WTC11 (cell line): Measurements from ENCODE around the gene BORCS8. TPM values are rescaled to one million over a fixed set of nuclear protein-coding genes. Genes with fewer than 3 reads are reported as not detected.
"Not testable (repeated sequence)": the region's sequence is repeated elsewhere in the genome, so short reads cannot be mapped to it uniquely, and the experiment has no call there.

Experiments used
- ATAC-seq: fragments of 200-7000 bp; cut with Tn5 transposase; 2 replicates; pipeline ENCODE4 v1.10.0; 2021; ENCODE audit warnings: mild to moderate bottlenecking, moderate library complexity
- CTCF ChIA-PET: fragments of 300-600 bp; sonication (Branson Sonifier 250); formaldehyde crosslinking; loops from one replicate; lab custom pipeline; 2021; ENCODE audit warnings: antibody characterized with exemption; lab: Charles Lee
- POLR2A ChIA-PET: fragments of 350-600 bp; sonication (Branson Sonifier 250); formaldehyde crosslinking; loops from one replicate; lab custom pipeline; 2021; ENCODE audit warnings: antibody characterized with exemption; lab: Charles Lee
- DNase-seq: peaks from one replicate; pipeline ENCODE4 v3.0.0; 2021; ENCODE audit warnings: low spot score
- H3K27ac Mint-ChIP-seq: 2 replicates; pipeline ENCODE4 v1.8.0; 2021; ENCODE audit warnings: mixed read lengths
- H3K27me3 Mint-ChIP-seq: 2 replicates; pipeline ENCODE4 v1.8.0; 2021; ENCODE audit warnings: low read depth, mild to moderate bottlenecking, moderate library complexity, mixed read lengths
- H3K36me3 Mint-ChIP-seq: 2 replicates; pipeline ENCODE4 v1.8.0; 2021; ENCODE audit warnings: mixed read lengths
- H3K4me1 Mint-ChIP-seq: 2 replicates; pipeline ENCODE4 v1.8.0; 2022; ENCODE audit warnings: mixed read lengths
- H3K4me3 Mint-ChIP-seq: 2 replicates; pipeline ENCODE4 v1.8.0; 2021; ENCODE audit warnings: mild to moderate bottlenecking, moderate library complexity, mixed read lengths
- H3K9me3 Mint-ChIP-seq: 2 replicates; pipeline ENCODE4 v1.8.0; 2021; ENCODE audit warnings: mixed read lengths
- CREM ChIP-seq: sonication (generic); formaldehyde crosslinking; IDR thresholded peaks from 2 replicates; pipeline ENCODE4 v1.8.1; 2022; ENCODE audit warnings: mild to moderate bottlenecking, missing genetic modification reagents, moderate library complexity
- ELF4 ChIP-seq: sonication (generic); formaldehyde crosslinking; IDR thresholded peaks from 2 replicates; pipeline ENCODE4 v1.8.1; 2022; ENCODE audit warnings: low read depth, mild to moderate bottlenecking, moderate library complexity, missing genetic modification reagents
- EMX1 ChIP-seq: fragments of 250-450 bp; sonication (Bioruptor Pico); IDR thresholded peaks from 2 replicates; pipeline ENCODE4 v1.8.0; 2021; ENCODE audit warnings: mild to moderate bottlenecking
- ESRRA ChIP-seq: sonication (generic); formaldehyde crosslinking; IDR thresholded peaks from 2 replicates; pipeline ENCODE4 v1.8.1; 2022; ENCODE audit warnings: mild to moderate bottlenecking, missing genetic modification reagents, borderline replicate concordance
- OVOL2 ChIP-seq: fragments of 250-450 bp; sonication (Bioruptor Pico); IDR thresholded peaks from 2 replicates; pipeline ENCODE4 v1.9.0; 2021; ENCODE audit warnings: mild to moderate bottlenecking, borderline replicate concordance
- SP1 ChIP-seq: sonication (generic); formaldehyde crosslinking; conservative IDR thresholded peaks from 2 replicates; pipeline ENCODE4 v1.8.1; 2022; ENCODE audit warnings: missing genetic modification reagents
- TP53 ChIP-seq: sonication (generic); formaldehyde crosslinking; IDR thresholded peaks from 2 replicates; pipeline ENCODE4 v1.8.1; 2023; ENCODE audit warnings: mild to moderate bottlenecking, missing genetic modification reagents
- ZNF317 ChIP-seq: sonication (generic); formaldehyde crosslinking; IDR thresholded peaks from 2 replicates; pipeline ENCODE4 v1.8.1; 2023; ENCODE audit warnings: low read depth, mild to moderate bottlenecking, moderate library complexity, missing genetic modification reagents, borderline replicate concordance
- ZNF671 ChIP-seq: fragments of 250-450 bp; sonication (Bioruptor Pico); IDR thresholded peaks from 2 replicates; pipeline ENCODE4 v1.8.0; 2021; ENCODE audit warnings: mild to moderate bottlenecking
- total RNA-seq: library from RNA; stranded (reverse); gene quantifications from 3 replicates; pipeline ENCODE4 v1.2.3, GENCODE V29; 2021
- TF ChIP-seq, protein P1 (sequence below): sonication (generic); formaldehyde crosslinking; conservative IDR thresholded peaks from 2 replicates; pipeline ENCODE4 v1.8.1; 2023; ENCODE audit warnings: mild to moderate bottlenecking, low read depth, missing genetic modification reagents, moderate library complexity
- TF ChIP-seq, protein P2 (sequence below): sonication (generic); formaldehyde crosslinking; IDR thresholded peaks from 2 replicates; pipeline ENCODE4 v1.8.0; 2022; ENCODE audit warnings: missing genetic modification reagents
- TF ChIP-seq, protein P3 (sequence below): sonication (generic); formaldehyde crosslinking; IDR thresholded peaks from 2 replicates; pipeline ENCODE4 v1.8.1; 2023; ENCODE audit warnings: mild to moderate bottlenecking, missing genetic modification reagents
- TF ChIP-seq, protein P4 (sequence below): sonication (generic); formaldehyde crosslinking; IDR thresholded peaks from 2 replicates; pipeline ENCODE4 v1.8.1; 2022; ENCODE audit warnings: mild to moderate bottlenecking, missing genetic modification reagents, moderate library complexity, borderline replicate concordance
- TF ChIP-seq, protein P5 (sequence below): sonication (generic); formaldehyde crosslinking; IDR thresholded peaks from 2 replicates; pipeline ENCODE4 v1.8.1; 2022; ENCODE audit warnings: low read depth, mild to moderate bottlenecking, moderate library complexity, missing genetic modification reagents, borderline replicate concordance
- TF ChIP-seq, protein P6 (sequence below): sonication (generic); formaldehyde crosslinking; IDR thresholded peaks from 2 replicates; pipeline ENCODE4 v1.8.0; 2022; ENCODE audit warnings: mild to moderate bottlenecking, missing genetic modification reagents
- TF ChIP-seq, protein P7 (sequence below): sonication (generic); formaldehyde crosslinking; IDR thresholded peaks from 2 replicates; pipeline ENCODE4 v1.8.1; 2023; ENCODE audit warnings: mild to moderate bottlenecking, missing genetic modification reagents, borderline replicate concordance

BORCS8 gene
- total RNA-seq, 1 experiment from 2014 or later: 20.9 TPM

DNA sequence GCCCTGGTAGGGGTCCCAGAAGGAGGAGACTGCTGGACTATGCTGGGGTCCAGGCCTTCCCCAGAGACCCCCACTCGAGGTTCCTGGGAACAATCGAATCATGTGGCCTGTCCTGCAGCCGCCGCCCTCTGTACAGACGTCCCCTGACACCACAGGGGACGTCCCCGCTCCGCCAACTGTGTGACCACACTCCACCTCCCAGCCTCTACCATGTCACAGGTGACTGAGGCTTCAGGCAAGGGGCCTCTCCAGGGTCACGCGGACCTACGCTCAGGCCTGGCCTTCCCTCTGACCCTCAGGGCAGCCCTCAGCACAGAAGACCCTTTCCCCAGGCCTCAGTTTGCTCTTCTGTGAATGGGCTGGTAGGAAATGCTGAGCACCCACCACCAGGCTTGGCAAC lies 40.5 kb downstream of the BORCS8 start:
- peaks cover 5% of the 10 kb centered on the region; the same call in 1 of the 2 replicates for H3K4me1 Mint-ChIP-seq
- H3K36me3 Mint-ChIP-seq: no peaks in the 10 kb centered on the region
- ATAC-seq (no peak), DNase-seq (no peak)
- no peak overlapping the region for H3K27ac Mint-ChIP-seq
- no peaks in the 10 kb centered on the region for H3K9me3 Mint-ChIP-seq
- peaks cover 20% of the 10 kb centered on the region for H3K27me3 Mint-ChIP-seq
- CTCF ChIA-PET: no interaction called here
- TF ChIP-seq ELF4 (no peak), ZNF671 (CRISPR knock-in tag) (no peak), ESRRA (CRISPR knock-in tag) (no peak), EMX1 (CRISPR knock-in tag) (no peak)
- TF ChIP-seq, protein P1, sequence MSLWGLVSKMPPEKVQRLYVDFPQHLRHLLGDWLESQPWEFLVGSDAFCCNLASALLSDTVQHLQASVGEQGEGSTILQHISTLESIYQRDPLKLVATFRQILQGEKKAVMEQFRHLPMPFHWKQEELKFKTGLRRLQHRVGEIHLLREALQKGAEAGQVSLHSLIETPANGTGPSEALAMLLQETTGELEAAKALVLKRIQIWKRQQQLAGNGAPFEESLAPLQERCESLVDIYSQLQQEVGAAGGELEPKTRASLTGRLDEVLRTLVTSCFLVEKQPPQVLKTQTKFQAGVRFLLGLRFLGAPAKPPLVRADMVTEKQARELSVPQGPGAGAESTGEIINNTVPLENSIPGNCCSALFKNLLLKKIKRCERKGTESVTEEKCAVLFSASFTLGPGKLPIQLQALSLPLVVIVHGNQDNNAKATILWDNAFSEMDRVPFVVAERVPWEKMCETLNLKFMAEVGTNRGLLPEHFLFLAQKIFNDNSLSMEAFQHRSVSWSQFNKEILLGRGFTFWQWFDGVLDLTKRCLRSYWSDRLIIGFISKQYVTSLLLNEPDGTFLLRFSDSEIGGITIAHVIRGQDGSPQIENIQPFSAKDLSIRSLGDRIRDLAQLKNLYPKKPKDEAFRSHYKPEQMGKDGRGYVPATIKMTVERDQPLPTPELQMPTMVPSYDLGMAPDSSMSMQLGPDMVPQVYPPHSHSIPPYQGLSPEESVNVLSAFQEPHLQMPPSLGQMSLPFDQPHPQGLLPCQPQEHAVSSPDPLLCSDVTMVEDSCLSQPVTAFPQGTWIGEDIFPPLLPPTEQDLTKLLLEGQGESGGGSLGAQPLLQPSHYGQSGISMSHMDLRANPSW (CRISPR knock-in tag): no peak
- TF ChIP-seq, protein P2, sequence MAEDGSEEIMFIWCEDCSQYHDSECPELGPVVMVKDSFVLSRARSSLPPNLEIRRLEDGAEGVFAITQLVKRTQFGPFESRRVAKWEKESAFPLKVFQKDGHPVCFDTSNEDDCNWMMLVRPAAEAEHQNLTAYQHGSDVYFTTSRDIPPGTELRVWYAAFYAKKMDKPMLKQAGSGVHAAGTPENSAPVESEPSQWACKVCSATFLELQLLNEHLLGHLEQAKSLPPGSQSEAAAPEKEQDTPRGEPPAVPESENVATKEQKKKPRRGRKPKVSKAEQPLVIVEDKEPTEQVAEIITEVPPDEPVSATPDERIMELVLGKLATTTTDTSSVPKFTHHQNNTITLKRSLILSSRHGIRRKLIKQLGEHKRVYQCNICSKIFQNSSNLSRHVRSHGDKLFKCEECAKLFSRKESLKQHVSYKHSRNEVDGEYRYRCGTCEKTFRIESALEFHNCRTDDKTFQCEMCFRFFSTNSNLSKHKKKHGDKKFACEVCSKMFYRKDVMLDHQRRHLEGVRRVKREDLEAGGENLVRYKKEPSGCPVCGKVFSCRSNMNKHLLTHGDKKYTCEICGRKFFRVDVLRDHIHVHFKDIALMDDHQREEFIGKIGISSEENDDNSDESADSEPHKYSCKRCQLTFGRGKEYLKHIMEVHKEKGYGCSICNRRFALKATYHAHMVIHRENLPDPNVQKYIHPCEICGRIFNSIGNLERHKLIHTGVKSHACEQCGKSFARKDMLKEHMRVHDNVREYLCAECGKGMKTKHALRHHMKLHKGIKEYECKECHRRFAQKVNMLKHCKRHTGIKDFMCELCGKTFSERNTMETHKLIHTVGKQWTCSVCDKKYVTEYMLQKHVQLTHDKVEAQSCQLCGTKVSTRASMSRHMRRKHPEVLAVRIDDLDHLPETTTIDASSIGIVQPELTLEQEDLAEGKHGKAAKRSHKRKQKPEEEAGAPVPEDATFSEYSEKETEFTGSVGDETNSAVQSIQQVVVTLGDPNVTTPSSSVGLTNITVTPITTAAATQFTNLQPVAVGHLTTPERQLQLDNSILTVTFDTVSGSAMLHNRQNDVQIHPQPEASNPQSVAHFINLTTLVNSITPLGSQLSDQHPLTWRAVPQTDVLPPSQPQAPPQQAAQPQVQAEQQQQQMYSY (CRISPR knock-in tag): no peak
- TF ChIP-seq, protein P3, sequence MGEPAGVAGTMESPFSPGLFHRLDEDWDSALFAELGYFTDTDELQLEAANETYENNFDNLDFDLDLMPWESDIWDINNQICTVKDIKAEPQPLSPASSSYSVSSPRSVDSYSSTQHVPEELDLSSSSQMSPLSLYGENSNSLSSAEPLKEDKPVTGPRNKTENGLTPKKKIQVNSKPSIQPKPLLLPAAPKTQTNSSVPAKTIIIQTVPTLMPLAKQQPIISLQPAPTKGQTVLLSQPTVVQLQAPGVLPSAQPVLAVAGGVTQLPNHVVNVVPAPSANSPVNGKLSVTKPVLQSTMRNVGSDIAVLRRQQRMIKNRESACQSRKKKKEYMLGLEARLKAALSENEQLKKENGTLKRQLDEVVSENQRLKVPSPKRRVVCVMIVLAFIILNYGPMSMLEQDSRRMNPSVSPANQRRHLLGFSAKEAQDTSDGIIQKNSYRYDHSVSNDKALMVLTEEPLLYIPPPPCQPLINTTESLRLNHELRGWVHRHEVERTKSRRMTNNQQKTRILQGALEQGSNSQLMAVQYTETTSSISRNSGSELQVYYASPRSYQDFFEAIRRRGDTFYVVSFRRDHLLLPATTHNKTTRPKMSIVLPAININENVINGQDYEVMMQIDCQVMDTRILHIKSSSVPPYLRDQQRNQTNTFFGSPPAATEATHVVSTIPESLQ: no peak
- TF ChIP-seq, protein P4, sequence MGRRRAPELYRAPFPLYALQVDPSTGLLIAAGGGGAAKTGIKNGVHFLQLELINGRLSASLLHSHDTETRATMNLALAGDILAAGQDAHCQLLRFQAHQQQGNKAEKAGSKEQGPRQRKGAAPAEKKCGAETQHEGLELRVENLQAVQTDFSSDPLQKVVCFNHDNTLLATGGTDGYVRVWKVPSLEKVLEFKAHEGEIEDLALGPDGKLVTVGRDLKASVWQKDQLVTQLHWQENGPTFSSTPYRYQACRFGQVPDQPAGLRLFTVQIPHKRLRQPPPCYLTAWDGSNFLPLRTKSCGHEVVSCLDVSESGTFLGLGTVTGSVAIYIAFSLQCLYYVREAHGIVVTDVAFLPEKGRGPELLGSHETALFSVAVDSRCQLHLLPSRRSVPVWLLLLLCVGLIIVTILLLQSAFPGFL (CRISPR knock-in tag): no peak
- no peak overlapping the region for H3K4me3 Mint-ChIP-seq
- POLR2A ChIA-PET: no interaction called here

DNA sequence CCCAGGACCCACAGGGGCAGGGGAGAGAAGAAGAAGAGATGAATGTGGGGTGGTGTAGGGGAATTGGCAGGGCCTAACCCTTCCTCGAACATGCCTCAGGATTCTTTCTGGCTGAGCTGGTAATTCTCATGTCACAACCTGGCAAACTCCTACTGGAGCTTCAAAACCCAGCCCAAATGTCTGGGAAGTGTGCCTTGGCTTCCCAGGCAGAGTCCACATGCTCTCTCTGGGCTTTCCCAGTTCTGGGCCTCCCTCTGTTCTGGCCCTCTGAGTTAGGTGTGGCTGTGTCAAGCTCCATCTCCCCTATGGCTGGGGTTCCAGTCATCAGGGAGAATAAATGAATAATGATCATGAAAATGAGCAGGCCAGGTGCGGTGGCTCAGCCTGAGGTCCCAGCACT lies 42.5 kb downstream of the BORCS8 start:
- Mint-ChIP-seq H3K4me1 (no peaks in the 10 kb centered on the region), H3K4me3 (no peak overlapping the region), H3K27ac (no peak overlapping the region), H3K27me3 (peaks cover 7% of the 10 kb centered on the region), H3K9me3 (no peaks in the 10 kb centered on the region), H3K36me3 (no peaks in the 10 kb centered on the region)
- TF ChIP-seq, protein P5, sequence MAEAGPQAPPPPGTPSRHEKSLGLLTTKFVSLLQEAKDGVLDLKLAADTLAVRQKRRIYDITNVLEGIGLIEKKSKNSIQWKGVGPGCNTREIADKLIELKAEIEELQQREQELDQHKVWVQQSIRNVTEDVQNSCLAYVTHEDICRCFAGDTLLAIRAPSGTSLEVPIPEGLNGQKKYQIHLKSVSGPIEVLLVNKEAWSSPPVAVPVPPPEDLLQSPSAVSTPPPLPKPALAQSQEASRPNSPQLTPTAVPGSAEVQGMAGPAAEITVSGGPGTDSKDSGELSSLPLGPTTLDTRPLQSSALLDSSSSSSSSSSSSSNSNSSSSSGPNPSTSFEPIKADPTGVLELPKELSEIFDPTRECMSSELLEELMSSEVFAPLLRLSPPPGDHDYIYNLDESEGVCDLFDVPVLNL: no peak
- TF ChIP-seq OVOL2 (CRISPR knock-in tag): no peak
- TF ChIP-seq, protein P6, sequence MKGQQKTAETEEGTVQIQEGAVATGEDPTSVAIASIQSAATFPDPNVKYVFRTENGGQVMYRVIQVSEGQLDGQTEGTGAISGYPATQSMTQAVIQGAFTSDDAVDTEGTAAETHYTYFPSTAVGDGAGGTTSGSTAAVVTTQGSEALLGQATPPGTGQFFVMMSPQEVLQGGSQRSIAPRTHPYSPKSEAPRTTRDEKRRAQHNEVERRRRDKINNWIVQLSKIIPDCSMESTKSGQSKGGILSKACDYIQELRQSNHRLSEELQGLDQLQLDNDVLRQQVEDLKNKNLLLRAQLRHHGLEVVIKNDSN (CRISPR knock-in tag): no peak
- TF ChIP-seq, protein P7, sequence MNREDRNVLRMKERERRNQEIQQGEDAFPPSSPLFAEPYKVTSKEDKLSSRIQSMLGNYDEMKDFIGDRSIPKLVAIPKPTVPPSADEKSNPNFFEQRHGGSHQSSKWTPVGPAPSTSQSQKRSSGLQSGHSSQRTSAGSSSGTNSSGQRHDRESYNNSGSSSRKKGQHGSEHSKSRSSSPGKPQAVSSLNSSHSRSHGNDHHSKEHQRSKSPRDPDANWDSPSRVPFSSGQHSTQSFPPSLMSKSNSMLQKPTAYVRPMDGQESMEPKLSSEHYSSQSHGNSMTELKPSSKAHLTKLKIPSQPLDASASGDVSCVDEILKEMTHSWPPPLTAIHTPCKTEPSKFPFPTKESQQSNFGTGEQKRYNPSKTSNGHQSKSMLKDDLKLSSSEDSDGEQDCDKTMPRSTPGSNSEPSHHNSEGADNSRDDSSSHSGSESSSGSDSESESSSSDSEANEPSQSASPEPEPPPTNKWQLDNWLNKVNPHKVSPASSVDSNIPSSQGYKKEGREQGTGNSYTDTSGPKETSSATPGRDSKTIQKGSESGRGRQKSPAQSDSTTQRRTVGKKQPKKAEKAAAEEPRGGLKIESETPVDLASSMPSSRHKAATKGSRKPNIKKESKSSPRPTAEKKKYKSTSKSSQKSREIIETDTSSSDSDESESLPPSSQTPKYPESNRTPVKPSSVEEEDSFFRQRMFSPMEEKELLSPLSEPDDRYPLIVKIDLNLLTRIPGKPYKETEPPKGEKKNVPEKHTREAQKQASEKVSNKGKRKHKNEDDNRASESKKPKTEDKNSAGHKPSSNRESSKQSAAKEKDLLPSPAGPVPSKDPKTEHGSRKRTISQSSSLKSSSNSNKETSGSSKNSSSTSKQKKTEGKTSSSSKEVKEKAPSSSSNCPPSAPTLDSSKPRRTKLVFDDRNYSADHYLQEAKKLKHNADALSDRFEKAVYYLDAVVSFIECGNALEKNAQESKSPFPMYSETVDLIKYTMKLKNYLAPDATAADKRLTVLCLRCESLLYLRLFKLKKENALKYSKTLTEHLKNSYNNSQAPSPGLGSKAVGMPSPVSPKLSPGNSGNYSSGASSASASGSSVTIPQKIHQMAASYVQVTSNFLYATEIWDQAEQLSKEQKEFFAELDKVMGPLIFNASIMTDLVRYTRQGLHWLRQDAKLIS (CRISPR knock-in tag): no peak
- TF ChIP-seq ESRRA (CRISPR knock-in tag): no peak
- TF ChIP-seq CREM (CRISPR knock-in tag): no peak
- no peak for TF ChIP-seq ELF4
- no peak for TF ChIP-seq ZNF317 (CRISPR knock-in tag)
- TF ChIP-seq TP53 (CRISPR knock-in tag): no peak
- no peak for TF ChIP-seq SP1
- ChIA-PET CTCF (interaction anchor here (1.2 kb wide), 1 partner anchor 75 kb away, joined by 6 read pairs; no protein-coding TSS in a partner anchor), POLR2A (no interaction called here)
- DNase-seq: no peak
- ATAC-seq: no peak

DNA sequence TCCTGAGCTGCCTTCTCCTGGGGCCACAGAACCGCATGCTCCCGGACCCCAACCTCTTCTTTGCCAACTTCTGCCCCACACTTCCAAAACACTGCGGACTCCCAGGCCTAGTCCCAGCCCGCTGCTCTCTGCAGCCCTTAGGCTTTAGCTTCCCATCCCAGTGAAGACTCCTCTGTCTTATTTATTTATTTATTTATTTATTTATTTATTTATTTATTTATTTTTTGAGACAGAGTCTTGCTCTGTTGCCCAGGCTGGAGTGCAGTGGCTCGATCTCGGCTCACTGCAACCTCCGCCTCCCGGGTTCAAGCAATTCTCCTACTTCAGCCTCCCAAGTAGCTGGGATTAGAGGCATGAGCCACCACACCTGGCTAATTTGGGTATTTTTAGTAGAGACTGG lies 43.4 kb downstream of the BORCS8 start:
- not testable (repeated sequence) for H3K27ac Mint-ChIP-seq, H3K36me3 Mint-ChIP-seq, ATAC-seq, H3K4me1 Mint-ChIP-seq, H3K9me3 Mint-ChIP-seq, H3K27me3 Mint-ChIP-seq, H3K4me3 Mint-ChIP-seq, DNase-seq
- POLR2A ChIA-PET: interaction anchor here (1.4 kb wide), 1 partner anchor 22 kb away, joined by 3 read pairs; the partner anchor contains the start of gene MEF2B
- CTCF ChIA-PET: interaction anchor here (0.7 to 3.8 kb wide), 8 partner anchors 10 to 194 kb away, joined by 3 to 52 read pairs (median 4); partner anchors contain the start of gene MEF2B
